Epithelial cell of esophagus (primary cell): ENCODE measurements around the gene CORO2B.
A peak's percentile ranks its signal among the peaks of the same experiment; 100 is the strongest.

Experiments used
- DNase-seq: peaks from one replicate; pipeline ENCODE4 v3.0.0; 2010; ENCODE audit warnings: low read depth
- H3K4me3 ChIP-seq: 2 replicates; pipeline ENCODE4 v1.5.1; 2011; ENCODE audit warnings: mild to moderate bottlenecking, low read length, control low read depth
- TF ChIP-seq, protein P1 (sequence below): IDR thresholded peaks from 2 replicates; pipeline ENCODE4 v1.5.1; 2011; ENCODE audit warnings: low read depth, mild to moderate bottlenecking, low read length, control low read depth, inconsistent platforms; ENCODE audit not compliant: insufficient read depth; ENCODE audit errors: missing control alignments

The CORO2B gene

DNA sequence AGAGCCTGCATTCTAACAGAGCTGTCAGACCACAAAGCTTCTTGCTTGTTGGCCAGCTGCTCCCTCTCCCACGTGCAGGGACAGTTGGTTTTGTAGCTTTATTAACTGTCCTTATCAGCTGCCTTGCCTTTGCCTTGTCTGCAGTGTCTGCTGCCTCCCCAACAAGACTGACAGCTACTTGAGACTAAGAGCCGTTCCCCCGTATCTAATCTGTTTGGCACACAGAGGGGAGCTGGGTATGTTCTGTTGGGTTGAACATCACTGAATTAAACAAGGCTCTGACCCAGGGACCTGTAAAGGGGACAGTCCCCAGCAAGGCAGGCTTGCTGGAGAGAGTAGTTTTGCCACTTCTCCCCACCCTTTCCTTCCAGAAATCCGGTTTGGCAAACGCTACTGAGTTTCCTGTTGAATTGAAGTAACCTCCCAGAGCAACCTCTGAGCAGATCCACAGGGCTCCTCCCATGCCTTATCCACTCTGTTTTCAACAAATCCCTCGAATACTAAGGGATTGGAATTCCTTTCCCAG lies 125.8 kb downstream of the CORO2B start:
- DNase-seq, result peak; percentile 46
- no peak overlapping the region for H3K4me3 ChIP-seq
- TF ChIP-seq, protein P1, sequence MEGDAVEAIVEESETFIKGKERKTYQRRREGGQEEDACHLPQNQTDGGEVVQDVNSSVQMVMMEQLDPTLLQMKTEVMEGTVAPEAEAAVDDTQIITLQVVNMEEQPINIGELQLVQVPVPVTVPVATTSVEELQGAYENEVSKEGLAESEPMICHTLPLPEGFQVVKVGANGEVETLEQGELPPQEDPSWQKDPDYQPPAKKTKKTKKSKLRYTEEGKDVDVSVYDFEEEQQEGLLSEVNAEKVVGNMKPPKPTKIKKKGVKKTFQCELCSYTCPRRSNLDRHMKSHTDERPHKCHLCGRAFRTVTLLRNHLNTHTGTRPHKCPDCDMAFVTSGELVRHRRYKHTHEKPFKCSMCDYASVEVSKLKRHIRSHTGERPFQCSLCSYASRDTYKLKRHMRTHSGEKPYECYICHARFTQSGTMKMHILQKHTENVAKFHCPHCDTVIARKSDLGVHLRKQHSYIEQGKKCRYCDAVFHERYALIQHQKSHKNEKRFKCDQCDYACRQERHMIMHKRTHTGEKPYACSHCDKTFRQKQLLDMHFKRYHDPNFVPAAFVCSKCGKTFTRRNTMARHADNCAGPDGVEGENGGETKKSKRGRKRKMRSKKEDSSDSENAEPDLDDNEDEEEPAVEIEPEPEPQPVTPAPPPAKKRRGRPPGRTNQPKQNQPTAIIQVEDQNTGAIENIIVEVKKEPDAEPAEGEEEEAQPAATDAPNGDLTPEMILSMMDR, result no peak

DNA sequence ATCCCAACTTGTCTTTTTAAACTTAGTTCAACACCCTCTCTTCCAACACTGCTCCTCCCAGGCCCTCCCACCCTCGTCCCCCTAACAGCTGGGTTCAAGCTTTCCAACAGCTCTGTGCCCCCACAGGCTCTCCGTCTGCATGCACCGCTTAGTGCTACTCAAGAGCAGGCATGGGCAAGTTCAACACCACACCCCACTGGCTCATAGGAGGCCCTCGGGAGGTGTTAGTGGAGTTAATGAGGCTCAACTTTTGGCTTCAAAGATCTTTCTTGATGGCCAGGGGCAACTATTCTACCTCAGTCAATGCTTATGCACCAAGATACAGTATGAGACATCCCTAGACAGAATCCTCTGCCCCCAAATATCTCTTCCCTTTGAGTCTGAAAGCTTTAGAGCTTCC lies 127.5 kb downstream of the CORO2B start:
- TF ChIP-seq, protein P1, result no peak
- peak; percentile 52 for DNase-seq
- H3K4me3 ChIP-seq, result no peak overlapping the region

DNA sequence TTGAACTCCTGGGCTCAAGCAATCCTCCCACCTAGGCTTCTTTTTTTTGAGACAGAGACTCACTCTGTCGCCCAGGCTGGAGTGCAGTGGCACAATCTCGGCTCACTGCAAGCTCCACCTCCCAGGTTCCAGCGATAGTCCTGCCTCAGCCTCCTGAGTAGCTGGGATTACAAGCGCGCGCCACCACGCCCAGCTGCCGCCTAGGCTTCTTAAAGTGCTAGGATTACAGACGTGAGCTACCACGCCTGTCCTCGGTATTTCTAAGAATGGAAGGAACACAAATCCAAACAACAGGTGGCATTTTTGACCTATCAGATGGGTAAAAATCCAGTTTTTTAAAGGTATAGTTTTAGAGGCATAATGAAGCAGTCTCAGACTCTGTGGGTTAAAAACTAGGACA lies 128.1 kb downstream of the CORO2B start:
- no peak for DNase-seq
- TF ChIP-seq, protein P1, result no peak
- no peak overlapping the region for H3K4me3 ChIP-seq

GRCh38 chr15:68707386-68707785 lies 128.6 kb downstream of the CORO2B start:
- TF ChIP-seq, protein P1, result no peak
- no peak for DNase-seq
- no peak overlapping the region for H3K4me3 ChIP-seq

DNA sequence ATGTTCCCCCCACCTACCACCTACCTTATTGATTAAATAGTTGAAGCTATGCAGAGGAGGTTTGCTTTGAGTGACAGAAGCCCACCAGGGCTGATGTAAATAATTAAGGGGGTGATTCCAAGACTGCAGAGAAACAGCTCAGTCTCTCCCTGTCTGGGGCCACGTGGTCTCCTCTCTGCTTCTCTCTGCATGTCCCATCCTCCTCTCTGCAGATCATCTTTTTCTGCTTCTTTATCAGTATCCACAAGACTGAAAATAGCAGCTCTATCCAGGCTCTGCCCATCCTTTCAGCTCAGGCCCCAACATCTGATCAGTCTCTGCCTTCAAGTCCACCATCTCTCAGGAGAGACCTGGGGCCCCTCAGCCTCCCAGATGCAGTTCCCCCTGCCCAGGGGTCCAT lies 131.1 kb downstream of the CORO2B start:
- no peak for DNase-seq
- H3K4me3 ChIP-seq, result no peak overlapping the region
- TF ChIP-seq, protein P1, result no peak

DNA sequence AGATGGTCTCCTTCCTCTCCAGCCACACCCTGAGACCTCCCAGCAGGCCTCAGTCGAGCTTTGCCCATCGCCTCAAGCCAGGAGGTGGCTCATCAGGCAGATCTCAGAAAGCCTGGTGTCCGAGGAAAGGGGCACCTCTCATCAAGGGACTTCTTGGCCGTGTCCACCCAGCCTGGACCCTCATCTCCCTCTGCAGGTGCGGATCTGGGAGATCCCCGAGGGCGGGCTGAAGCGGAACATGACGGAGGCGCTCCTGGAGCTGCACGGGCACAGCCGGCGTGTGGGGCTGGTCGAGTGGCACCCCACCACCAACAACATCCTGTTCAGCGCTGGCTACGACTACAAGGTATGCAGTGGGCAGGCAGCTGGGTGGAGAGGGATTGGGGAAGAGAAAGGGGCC lies 131.7 kb downstream of the CORO2B start:
- H3K4me3 ChIP-seq, result no peak overlapping the region
- TF ChIP-seq, protein P1, result no peak
- DNase-seq, result no peak

GRCh38 chr15:68711406-68711805 lies 132.6 kb downstream of the CORO2B start:
- H3K4me3 ChIP-seq, result no peak overlapping the region
- TF ChIP-seq, protein P1, result no peak
- DNase-seq, result no peak
